GM12892 (cell line): ENCODE measurements around the gene RASSF1.

Source experiments
- POLR2A ChIP-seq: IDR thresholded peaks from 2 replicates; pipeline ENCODE4 v1.6.1; 2011; ENCODE audit warnings: low read depth, low read length, control low read depth
- POLR2AphosphoS5 ChIP-seq: IDR thresholded peaks from 2 replicates; pipeline ENCODE4 v1.6.1; 2011; ENCODE audit warnings: low read depth, low read length, control low read depth
- TAF1 ChIP-seq: IDR thresholded peaks from 2 replicates; pipeline ENCODE4 v1.6.1; 2011; ENCODE audit warnings: low read depth, mild to moderate bottlenecking, control low read depth, low read length, borderline replicate concordance

DNA sequence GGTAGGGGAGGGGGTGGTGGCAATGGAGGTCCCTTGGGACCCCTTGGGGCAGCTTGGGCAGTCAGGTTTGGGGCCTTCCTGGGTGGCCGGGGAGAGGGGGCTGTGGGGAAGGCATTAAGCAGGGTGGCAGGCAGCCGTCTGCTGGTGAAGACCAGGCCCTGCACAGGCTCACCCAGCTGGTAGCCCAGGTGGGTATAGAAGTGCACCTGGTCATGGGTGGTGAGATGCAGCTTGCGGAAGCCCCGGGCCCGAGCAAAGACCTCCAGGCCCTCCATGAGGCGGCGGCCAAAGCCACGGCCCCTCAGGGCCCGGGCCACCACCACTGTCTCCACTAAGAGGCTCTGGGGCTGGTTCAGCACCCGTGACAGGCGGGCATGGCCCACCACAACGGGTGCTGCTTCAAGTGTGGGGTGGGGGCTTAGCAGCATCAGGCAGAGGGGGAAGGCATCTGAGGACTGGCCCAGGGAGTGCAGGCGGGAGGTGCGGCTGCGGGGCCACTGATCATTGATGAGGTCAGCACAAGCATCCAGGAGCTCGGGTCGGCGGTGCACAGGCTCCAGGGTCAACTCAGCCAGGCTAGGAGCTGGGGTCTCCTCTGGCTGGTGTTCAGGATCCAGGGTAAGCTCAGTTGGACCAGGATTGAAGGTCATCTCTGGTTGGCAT is 43.8 kb downstream of the RASSF1 start:
- TF ChIP-seq TAF1 (no peak), POLR2A (no peak), POLR2AphosphoS5 (no peak)
